ENCODE measurements around the gene AKAP12.
"Not testable (repeated sequence)": the region's sequence is repeated elsewhere in the genome, so short reads cannot be mapped to it uniquely, and the experiment has no call there.

Gene AKAP12

DNA sequence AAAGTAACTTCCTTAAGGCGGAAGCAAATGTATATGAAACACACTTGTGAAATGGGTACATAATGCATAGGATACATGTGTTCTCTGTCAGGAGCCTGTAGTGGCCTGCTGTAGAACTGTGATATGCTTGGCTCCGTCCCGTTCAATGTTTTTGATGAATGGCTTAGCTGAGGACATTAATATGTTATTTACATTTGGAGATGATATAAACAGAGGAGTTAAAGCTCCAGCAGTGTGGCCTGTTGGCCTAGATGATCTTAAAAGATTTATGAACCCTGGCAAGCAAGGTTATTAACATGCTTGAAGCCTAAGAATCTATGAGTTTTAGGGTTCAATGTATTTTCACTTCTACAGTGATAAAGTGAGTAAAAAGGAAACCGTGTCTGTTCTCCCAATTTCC is 59.2 kb downstream of the AKAP12 start:
- Histone ChIP-seq H3K4me1 (ENCODE audit: insufficient read depth, low read length) (no peaks in the 10 kb centered on the region; the same call in 1 of the 2 replicates), H3K36me3 (ENCODE audit: insufficient read depth, low read length) (no peaks in the 10 kb centered on the region)

DNA sequence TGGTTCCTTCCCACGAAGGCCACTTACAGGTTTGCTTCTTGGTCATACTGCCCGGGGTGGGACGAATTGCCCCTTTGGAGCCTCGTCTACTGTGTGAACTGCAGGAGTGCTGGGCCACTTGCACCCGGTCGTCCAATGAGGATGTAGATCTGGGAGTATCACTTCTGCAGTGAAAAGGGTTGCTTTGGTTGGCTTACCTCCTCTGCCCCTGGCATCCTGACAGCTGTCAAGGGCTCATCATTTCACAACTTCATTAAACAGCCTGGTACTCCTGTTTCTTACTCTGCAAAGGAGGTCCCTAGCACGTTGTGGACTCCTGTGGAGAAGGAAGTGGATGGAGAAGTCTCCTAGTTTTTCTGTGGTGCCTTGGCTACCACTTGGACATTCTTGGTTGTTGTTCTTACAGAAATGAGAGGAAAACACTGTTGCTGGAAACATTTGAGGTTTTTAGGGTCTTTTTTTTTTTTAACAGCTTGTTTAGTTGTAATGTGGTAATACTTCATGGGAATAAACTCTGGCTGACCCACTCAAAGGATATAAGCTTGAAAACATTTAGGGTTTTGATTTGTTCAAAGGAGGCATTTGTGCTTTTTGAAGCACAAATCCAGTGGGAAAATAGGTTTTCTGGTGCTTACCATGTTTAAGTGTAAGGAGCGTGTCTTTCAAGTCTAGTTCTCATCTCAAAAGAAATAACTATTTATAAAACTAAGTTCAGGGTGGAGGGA is 60.7 kb downstream of the AKAP12 start:
- Histone ChIP-seq H3K36me3 (ENCODE audit: insufficient read depth, low read length) (no peaks in the 10 kb centered on the region), H3K4me1 (ENCODE audit: insufficient read depth, low read length) (no peaks in the 10 kb centered on the region), H3K9me3 (ENCODE audit: control insufficient read depth, insufficient read depth, low read length) (no peaks in the 10 kb centered on the region)

More for the DNA sequence above, 59.2 kb downstream of the AKAP12 start:
- no peaks in the 10 kb centered on the region for H3K9me3 ChIP-seq (ENCODE audit: control insufficient read depth, insufficient read depth, low read length)
- H3K9ac ChIP-seq (ENCODE audit: low read depth, low read length), result no peak overlapping the region

DNA sequence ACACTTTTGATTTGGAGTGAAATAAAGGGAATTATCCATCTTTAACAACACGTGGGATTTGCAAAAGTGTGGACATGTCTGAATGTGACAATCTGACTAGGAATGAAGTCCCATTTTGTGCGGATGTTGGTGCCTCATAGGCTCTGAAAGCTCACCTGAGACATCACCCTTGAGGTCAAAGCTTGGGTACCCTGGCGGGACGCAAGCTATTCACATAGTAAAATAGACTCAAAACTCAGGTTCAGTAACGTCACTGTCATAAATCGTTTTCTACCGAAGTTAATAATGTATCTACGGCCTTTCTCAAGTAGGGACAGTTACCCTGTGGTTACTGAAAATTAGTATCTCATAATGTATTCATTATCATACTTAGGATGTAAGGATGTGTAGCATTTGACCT is 61.8 kb downstream of the AKAP12 start:
- Histone ChIP-seq H3K9me3 (ENCODE audit: control insufficient read depth, insufficient read depth, low read length) (no peaks in the 10 kb centered on the region), H3K4me1 (ENCODE audit: insufficient read depth, low read length) (no peaks in the 10 kb centered on the region), H3K9ac (ENCODE audit: low read depth, low read length) (no peak overlapping the region), H3K36me3 (ENCODE audit: insufficient read depth, low read length) (no peaks in the 10 kb centered on the region)

More for the DNA sequence above, 60.7 kb downstream of the AKAP12 start:
- H3K9ac ChIP-seq (ENCODE audit: low read depth, low read length), result no peak overlapping the region

DNA sequence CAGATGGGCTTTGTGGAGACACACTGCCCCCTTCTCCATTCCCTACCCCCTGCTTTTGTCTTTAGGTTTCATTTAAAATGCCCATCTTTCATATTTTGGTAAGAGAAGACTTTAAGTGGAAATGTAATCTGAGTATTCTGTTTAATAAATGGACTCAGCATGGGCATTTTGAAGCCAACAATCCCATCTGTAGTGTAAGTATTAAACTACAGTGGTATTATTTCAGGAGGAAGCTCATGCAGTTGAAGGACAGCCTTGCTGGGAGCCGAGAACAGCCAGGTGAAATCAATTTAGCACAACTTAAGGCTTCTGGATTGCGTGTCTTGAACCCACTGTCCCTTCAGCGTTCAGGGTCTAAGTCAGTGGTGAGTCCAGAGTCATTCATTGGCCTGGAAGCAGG is 63.5 kb downstream of the AKAP12 start:
- Histone ChIP-seq H3K36me3 (ENCODE audit: insufficient read depth, low read length) (no peaks in the 10 kb centered on the region), H3K4me1 (ENCODE audit: insufficient read depth, low read length) (no peaks in the 10 kb centered on the region), H3K9ac (ENCODE audit: low read depth, low read length) (no peak overlapping the region), H3K9me3 (ENCODE audit: control insufficient read depth, insufficient read depth, low read length) (no peaks in the 10 kb centered on the region)

DNA sequence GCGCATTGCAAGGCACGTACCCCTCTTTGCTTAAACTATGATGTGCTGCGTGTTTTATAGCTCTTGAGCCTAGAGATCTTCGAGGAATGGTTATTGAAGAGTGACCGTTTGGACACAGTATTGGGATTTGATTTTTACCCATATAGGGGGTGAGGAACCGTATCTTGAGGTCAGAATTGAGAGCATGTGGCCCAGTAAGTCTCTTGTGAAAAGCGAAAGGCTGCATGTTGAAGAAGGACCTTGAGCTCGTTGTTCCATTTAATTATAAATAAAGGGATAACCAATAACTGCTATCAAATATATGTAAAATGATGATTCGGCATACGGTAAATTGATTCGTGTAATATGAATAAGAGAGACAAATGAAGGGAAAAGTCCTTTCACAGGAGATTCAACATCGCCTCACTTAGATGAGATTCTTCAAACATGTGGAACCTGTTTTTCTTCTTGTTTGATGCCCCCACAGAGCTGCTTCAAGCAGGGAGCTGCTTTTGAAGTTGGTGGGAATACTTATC is 66.6 kb downstream of the AKAP12 start:
- no peaks in the 10 kb centered on the region for H3K9me3 ChIP-seq (ENCODE audit: control insufficient read depth, insufficient read depth, low read length)
- H3K36me3 ChIP-seq (ENCODE audit: insufficient read depth, low read length), result no peaks in the 10 kb centered on the region
- H3K4me1 ChIP-seq (ENCODE audit: insufficient read depth, low read length), result no peaks in the 10 kb centered on the region
- no peak overlapping the region for H3K9ac ChIP-seq (ENCODE audit: low read depth, low read length)

DNA sequence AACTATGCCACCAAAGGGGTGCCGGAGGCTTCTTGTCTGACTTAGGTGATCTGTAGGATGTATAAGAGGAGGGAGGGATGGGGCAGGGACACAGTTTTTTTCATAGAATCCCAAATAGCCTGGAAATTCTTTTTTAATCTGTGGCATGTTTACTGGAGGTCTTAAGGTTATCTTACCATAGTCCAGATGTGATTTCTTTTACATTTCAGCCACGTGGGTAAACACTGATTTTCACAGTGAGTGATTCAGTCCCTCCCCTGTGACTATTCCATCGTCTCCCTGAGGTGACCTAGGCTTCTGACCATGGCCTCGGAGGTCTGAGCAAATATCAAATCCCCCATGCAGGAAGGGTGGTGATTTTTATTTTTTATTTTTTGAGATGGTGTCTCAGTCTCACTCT is 67.7 kb downstream of the AKAP12 start:
- Histone ChIP-seq H3K4me1 (ENCODE audit: insufficient read depth, low read length) (no peaks in the 10 kb centered on the region), H3K9me3 (ENCODE audit: control insufficient read depth, insufficient read depth, low read length) (no peaks in the 10 kb centered on the region), H3K9ac (ENCODE audit: low read depth, low read length) (no peak overlapping the region), H3K36me3 (ENCODE audit: insufficient read depth, low read length) (no peaks in the 10 kb centered on the region)

DNA sequence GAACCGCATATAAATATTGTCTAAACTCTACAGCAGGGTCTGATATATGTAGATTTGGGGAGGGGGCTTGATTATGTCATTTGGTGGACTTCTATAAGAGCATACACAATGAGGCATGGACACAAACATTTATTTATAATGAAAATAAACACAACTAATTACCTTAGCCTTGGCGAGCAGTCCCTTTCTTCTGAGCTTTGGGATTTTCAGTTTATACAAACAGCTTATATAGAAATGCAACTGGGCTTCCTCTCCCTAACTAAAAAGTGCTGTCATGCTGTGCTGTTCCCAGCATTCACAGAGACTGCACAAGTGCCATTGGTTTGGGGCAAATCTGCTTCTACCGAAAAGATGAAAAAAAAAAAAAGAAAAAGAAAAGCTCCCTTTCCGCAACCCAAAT is 69.9 kb downstream of the AKAP12 start:
- Histone ChIP-seq H3K36me3 (ENCODE audit: insufficient read depth, low read length) (no peaks in the 10 kb centered on the region), H3K4me1 (ENCODE audit: insufficient read depth, low read length) (no peaks in the 10 kb centered on the region), H3K9me3 (ENCODE audit: control insufficient read depth, insufficient read depth, low read length) (no peaks in the 10 kb centered on the region), H3K9ac (ENCODE audit: low read depth, low read length) (no peak overlapping the region)

DNA sequence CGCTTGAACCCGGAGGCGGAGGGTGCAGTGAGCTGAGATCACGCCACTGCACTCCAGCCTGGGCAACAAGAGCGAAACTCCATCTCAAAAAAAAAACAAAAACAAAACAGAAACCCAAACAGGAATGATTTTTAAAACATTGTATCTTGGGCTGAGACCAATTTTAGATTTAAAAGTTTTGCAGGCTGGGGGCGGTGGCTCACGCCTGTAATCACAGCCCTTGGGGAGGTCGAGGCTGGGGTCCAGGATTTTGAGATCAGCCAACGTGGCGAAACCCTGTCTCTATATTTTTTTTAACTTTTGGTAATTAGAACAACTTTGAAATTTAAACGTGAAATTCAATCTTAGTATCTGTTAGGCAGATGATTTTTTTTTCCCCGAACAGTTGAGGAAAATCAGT is 70.5 kb downstream of the AKAP12 start:
- H3K4me1 ChIP-seq (ENCODE audit: insufficient read depth, low read length), result no peaks in the 10 kb centered on the region
- H3K9me3 ChIP-seq (ENCODE audit: control insufficient read depth, insufficient read depth, low read length), result no peaks in the 10 kb centered on the region
- no peaks in the 10 kb centered on the region for H3K36me3 ChIP-seq (ENCODE audit: insufficient read depth, low read length)
- H3K9ac ChIP-seq (ENCODE audit: low read depth, low read length), result no peak overlapping the region

DNA sequence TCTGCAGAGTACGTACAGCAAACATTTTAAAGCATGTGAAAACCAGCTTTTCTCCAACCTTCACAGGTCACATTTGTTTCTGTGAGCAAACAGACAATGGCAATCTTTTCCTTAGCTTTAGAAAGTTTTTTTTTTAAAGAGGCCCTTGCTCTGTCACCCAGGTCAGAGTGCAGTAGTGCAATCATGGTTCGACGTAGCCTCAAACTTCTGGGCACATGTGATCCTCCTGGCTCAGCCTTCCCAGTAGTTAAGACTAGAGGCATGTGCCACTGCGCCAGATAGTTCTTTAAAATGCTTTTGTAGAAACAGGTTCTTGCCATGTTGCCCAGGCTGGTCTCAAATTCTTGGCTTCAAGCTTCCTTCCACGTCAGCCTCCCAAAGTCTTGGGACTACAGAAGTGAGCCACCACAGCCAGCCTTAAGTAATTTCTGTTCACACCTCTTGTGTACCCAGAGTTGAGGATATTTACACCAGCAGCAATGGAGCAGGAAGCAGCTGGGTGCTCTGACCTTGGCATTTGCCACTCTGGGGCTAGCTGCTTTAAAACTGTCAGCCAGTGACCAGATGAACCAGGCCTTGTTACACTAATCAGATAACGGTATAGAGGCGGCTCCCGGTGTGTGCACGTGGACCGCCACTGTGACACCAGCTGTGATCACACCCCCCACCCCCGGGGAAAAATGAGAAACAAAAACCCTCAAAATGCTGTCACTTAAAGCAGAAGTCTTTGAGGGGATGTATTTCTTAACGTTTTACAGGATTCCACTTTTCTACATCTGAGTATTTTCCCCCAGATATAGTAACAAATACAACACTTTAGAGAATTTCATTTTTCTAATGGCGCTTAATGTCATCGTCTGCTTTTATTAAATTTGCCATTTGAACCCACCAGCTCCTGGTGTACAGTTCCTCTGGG is 71.3 kb downstream of the AKAP12 start:
- Histone ChIP-seq H3K9me3 (ENCODE audit: control insufficient read depth, insufficient read depth, low read length) (no peaks in the 10 kb centered on the region), H3K36me3 (ENCODE audit: insufficient read depth, low read length) (no peaks in the 10 kb centered on the region), H3K4me1 (ENCODE audit: insufficient read depth, low read length) (no peaks in the 10 kb centered on the region), H3K9ac (ENCODE audit: low read depth, low read length) (no peak overlapping the region)

DNA sequence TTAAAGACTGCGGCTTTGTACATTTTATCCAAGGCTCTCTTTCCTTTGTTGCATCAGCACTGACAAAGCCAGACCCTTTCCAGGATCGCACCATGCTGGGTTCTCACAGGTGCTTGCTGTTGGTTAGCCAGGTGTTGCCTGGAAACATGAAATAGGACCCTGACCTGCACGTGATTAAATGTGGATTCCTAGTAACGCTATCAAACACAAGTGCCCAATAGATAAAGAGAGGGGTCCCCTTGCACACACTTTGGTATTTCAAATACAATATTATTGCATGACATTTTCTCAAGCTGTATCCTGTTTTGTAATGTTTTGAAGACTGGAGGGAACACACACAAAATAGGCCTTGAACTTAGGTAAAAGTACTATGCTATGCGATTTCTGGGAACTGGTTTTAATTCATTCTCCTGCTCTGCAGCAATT is 73.3 kb downstream of the AKAP12 start:
- Histone ChIP-seq H3K9ac (ENCODE audit: low read depth, low read length) (no peak overlapping the region), H3K4me1 (ENCODE audit: insufficient read depth, low read length) (no peaks in the 10 kb centered on the region), H3K9me3 (ENCODE audit: control insufficient read depth, insufficient read depth, low read length) (no peaks in the 10 kb centered on the region), H3K36me3 (ENCODE audit: insufficient read depth, low read length) (no peaks in the 10 kb centered on the region)

DNA sequence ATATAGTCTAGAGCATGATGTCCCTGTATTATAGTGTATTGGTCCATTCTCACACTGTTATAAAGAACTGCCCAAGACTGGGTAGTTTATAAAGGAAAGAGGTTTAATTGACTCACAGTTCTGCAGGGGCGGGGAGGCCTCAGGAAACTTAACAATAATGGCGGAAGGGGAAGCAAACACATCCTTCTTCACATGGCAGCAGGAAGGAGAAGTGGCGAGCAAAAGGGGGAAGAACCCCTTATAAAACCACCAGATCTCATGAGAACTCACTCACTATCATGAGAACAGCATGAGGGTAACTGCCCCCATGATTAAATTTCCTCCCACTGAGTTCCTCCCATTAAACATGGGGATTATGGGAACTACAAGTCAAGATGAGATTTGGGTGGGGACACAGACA is 75.9 kb downstream of the AKAP12 start:
- not testable (repeated sequence) for H3K9me3 ChIP-seq (ENCODE audit: control insufficient read depth, insufficient read depth, low read length); H3K36me3 ChIP-seq (ENCODE audit: insufficient read depth, low read length); H3K4me1 ChIP-seq (ENCODE audit: insufficient read depth, low read length); H3K9ac ChIP-seq (ENCODE audit: low read depth, low read length)

DNA sequence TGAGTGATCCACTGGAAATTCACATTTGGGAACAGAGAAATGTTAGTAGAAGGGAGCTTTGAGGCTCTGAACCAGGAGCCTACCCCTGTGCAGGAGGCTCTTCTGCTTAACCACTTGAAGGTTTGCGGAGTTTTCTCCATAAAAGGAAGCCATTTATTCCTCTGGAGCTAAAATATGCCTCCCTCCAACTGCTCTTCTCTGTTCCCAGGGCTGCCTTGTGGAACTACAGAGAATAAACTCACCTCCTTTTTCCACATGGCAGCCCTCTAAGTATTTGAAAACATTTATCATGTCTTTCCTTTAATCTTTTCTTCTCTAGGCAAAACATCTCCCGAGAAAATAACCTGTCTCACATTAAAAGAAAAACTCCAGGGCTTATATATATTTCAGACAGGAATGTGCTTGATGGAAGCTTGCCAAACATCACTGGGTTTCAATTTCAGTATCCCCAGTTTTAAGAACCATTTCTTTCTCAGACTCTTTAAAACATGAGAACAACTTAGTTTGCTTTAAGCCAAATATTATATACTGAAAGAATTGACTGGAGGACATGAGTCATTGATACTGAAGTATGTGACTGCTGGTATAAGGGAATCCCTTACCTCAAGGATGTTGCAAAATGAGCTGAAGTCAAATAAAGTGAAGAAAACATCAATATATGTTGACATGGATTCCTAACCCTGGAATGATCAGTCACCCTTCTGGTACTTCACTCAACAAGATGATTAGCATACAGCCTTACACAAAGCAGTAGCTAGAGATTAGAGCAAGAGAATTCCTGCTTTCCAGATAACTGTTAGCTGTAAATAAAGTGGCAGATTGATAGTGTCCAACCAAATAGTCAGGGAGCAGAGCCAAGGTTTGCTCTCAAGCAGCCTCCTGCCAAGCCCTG is 77.6 kb downstream of the AKAP12 start:
- Histone ChIP-seq H3K9me3 (ENCODE audit: control insufficient read depth, insufficient read depth, low read length) (no peaks in the 10 kb centered on the region), H3K9ac (ENCODE audit: low read depth, low read length) (no peak overlapping the region), H3K36me3 (ENCODE audit: insufficient read depth, low read length) (no peaks in the 10 kb centered on the region), H3K4me1 (ENCODE audit: insufficient read depth, low read length) (no peaks in the 10 kb centered on the region)

DNA sequence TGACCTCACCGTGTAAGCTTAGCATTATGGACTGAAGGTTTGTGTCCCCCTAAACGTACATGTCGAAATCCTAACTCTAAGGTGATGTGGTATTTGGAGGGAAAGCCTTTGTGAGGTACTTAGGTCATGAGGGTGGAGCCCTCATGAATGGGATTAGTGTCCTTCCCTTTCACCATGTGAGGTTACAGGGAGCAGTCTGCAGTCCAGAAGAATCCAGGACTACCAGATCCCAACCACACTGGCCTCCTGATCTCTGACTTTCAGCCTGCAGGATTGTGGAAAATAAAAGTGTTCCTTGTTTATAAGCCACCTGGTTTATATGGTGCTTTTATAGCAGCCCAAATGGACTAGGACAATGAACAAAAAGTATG is 78.2 kb downstream of the AKAP12 start:
- H3K36me3 ChIP-seq (ENCODE audit: insufficient read depth, low read length), result no peaks in the 10 kb centered on the region
- H3K4me1 ChIP-seq (ENCODE audit: insufficient read depth, low read length), result no peaks in the 10 kb centered on the region
- no peak overlapping the region for H3K9ac ChIP-seq (ENCODE audit: low read depth, low read length)
- no peaks in the 10 kb centered on the region for H3K9me3 ChIP-seq (ENCODE audit: control insufficient read depth, insufficient read depth, low read length)

DNA sequence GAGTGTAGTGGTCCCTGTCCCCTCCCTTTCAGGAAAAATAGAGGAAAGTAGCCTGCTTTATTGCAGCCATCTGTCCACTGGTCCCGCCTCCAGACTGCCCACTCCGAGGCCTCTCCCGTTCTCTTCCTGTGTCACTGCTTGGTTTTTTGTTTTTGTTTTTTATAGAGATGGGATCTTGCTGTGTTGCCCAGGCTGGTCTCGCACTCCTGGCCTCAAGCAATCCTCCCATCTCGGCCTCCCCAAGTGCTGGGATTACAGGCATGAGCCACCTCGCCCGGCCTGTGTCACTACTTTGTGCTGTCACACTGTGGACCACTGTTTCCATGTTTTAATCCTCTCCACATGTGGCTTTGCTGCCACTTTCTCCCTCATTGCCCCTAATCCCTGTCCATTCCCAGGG is 80.4 kb downstream of the AKAP12 start:
- H3K9ac ChIP-seq (ENCODE audit: low read depth, low read length), result no peak overlapping the region
- peaks cover 8% of the 10 kb centered on the region for H3K4me1 ChIP-seq (ENCODE audit: insufficient read depth, low read length)
- no peaks in the 10 kb centered on the region for H3K9me3 ChIP-seq (ENCODE audit: control insufficient read depth, insufficient read depth, low read length)
- no peaks in the 10 kb centered on the region for H3K36me3 ChIP-seq (ENCODE audit: insufficient read depth, low read length)
